Activated naive CD4-positive, alpha-beta T cell treated with anti-CD3 and anti-CD28 coated beads for 36 hours (primary cell): ENCODE results near the gene ZNF747. TPM values are rescaled to one million over a fixed set of nuclear protein-coding genes. Genes with fewer than 3 reads are reported as not detected.
A peak's percentile ranks its signal among the peaks of the same experiment; 100 is the strongest.

Source experiments
- CTCF ChIA-PET: fragments of 350-600 bp; sonication (Branson Sonifier 250); formaldehyde crosslinking; loops from one replicate; lab custom pipeline; 2021; ENCODE audit warnings: antibody characterized with exemption; lab: Charles Lee
- DNase-seq: peaks from one replicate; pipeline ENCODE4 v3.0.0-alpha.2; 2020
- H3K27ac Mint-ChIP-seq: one replicate; pipeline ENCODE4 v1.8.0; 2021; ENCODE audit warnings: mild to moderate bottlenecking, mixed read lengths
- H3K27me3 Mint-ChIP-seq: one replicate; pipeline ENCODE4 v1.8.0; 2021; ENCODE audit warnings: low read depth, mixed read lengths
- H3K36me3 Mint-ChIP-seq: one replicate; pipeline ENCODE4 v1.8.0; 2021; ENCODE audit warnings: low read depth, mixed read lengths
- H3K4me1 Mint-ChIP-seq: one replicate; pipeline ENCODE4 v1.8.0; 2021; ENCODE audit warnings: low read depth, mixed read lengths
- H3K4me3 Mint-ChIP-seq: one replicate; pipeline ENCODE4 v1.8.0; 2021; ENCODE audit warnings: mild to moderate bottlenecking, moderate library complexity, mixed read lengths
- H3K9me3 Mint-ChIP-seq: one replicate; pipeline ENCODE4 v1.8.0; 2021; ENCODE audit warnings: mixed read lengths
- intact Hi-C: fragments of 100-400 bp; cut with micrococcal nuclease; formaldehyde crosslinking; loops from one replicate; pipeline ENCODE4 v1.15.1; 2023
- total RNA-seq, 2 experiments: library from RNA; stranded (reverse); gene quantifications; one replicate each; pipeline ENCODE4 v1.2.3, GENCODE V29; 2021

ZNF747 gene
- 1 to 10 TPM; 5.1 to 6.1 TPM for total RNA-seq

DNA sequence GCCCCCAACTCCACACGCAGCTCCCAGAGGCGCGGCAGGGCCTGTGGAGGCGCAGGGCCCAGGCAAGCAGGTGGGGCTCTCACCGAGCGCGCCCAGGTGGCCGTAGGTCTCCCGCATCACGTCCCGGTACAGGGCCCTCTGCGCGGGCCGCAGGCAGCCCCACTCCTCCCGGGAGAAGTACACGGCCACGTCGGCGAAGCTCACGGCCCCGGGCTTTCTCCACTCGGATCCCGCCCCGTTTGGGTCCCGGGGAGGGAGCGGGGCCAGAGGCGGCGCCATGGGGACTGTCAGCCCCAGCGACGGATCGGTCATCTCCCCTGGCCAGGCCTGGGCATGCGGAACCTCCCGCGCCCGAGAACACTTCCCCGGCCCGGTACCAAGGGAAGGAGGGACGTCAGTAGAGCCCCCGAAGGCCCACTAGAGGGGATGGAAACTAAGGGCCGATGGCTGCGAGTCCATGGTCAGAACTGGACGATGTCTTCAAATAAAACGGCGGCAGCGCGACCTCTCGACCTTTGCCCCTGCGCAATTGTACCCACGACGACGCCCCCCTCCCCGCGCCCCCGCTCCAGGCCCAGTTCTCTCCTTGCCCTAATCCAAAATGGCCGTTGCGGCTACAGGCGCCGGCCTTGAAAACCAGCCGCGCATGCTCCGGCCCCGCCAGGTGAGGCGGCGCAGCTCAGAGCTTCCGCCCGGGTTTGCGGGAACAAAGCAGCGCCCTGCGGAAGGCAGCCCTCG, at the start of gene ZNF747:
ZNF747 (minus strand) TSS at position 491 of the 738 bp plus-strand sequence; CDS start at position 312, 179 bp downstream.
- Mint-ChIP-seq H3K9me3 (no peaks in the 10 kb centered on the region), H3K4me3 (peak within 1 kb of the TSS; percentile 96), H3K4me1 (peaks cover 49% of the 10 kb centered on the region), H3K36me3 (peaks cover 39% of the 10 kb centered on the region), H3K27ac (peak within 1 kb of the TSS; percentile 99), H3K27me3 (no peaks in the 10 kb centered on the region)
- intact Hi-C loops = loop anchor here (1.0 to 2.0 kb wide), 12 partner anchors 7 to 163 kb away; partner anchors contain the start of genes DCTPP1, FBRS, SEPHS2 and ZNF764
- CTCF ChIA-PET = interaction anchor here (0.9 to 3.5 kb wide), 17 partner anchors 17 to 115 kb away, joined by 3 to 26 read pairs (median 9); partner anchors contain the start of genes DCTPP1, ZNF688, ZNF764 and ZNF785
- DNase-seq = peak; percentile 94

DNA sequence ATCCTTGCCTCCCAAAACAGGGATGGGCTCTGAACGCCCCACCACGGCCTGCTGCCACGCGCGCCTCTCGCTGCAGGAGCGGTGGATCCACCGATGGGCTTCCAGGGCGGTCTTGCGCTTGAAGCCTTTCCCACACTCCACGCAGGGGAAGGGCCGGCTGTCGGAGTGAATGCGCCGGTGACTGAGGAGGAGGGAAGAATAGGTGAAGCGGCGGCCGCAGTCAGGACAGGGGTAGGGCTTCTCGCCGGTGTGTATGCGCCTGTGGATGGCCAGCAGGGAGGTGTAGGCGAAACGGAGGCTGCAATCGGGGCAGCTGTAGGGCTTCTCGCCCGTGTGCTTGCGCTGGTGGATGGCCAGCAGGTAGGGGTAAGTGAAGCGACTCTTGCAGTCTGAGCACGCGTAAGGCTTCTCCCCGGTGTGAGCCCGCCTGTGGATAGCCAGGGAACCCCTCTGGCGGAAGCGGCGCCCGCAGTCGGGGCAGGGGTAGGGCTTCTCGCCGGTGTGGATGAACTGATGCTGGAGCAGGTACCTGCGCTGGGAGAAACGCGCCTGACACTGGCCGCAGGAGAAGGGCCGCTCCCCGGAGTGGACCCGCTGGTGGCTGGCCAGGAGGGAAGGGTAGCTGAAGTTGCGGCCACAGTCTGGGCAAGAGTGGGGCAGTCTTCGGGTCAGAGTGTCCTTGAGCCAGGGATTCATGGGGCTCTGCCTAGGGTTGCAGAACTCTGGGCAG, 48.1 kb upstream of the ZNF747 start:
- intact Hi-C loops = no loop called here
- peaks cover 32% of the 10 kb centered on the region for H3K36me3 Mint-ChIP-seq

DNA sequence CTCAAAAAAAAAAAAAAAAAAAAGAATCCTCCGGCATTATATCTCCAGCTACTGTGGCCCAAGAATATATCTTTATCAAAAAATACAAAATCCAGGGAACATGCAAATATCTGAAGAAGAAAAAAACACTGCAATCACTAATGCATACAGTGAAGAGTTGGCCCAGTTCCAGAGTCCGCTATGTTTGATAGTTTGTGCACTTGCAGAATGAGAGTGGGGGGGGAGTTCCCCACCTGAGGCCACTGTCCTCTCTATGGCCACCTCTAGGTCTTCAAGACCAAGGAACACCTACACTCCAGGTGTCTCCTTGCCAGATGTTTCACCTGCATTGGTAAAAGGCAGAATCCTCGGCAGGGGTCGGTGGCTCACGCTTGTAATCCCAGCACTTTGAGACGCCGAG, 46.8 kb upstream of the ZNF747 start:
- peaks cover 23% of the 10 kb centered on the region for H3K4me1 Mint-ChIP-seq
- H3K27me3 Mint-ChIP-seq = no peaks in the 10 kb centered on the region
- no peaks in the 10 kb centered on the region for H3K9me3 Mint-ChIP-seq
- H3K4me3 Mint-ChIP-seq = no peak overlapping the region
- CTCF ChIA-PET = no interaction called here
- peaks cover 25% of the 10 kb centered on the region for H3K36me3 Mint-ChIP-seq
- intact Hi-C loops = no loop called here
- no peak for DNase-seq
- no peak overlapping the region for H3K27ac Mint-ChIP-seq

More for the DNA sequence above, 48.1 kb upstream of the ZNF747 start:
- Mint-ChIP-seq H3K27me3 (no peaks in the 10 kb centered on the region), H3K4me3 (no peak overlapping the region), H3K4me1 (peaks cover 32% of the 10 kb centered on the region), H3K27ac (no peak overlapping the region), H3K9me3 (no peaks in the 10 kb centered on the region)
- DNase-seq = no peak
- CTCF ChIA-PET = no interaction called here

DNA sequence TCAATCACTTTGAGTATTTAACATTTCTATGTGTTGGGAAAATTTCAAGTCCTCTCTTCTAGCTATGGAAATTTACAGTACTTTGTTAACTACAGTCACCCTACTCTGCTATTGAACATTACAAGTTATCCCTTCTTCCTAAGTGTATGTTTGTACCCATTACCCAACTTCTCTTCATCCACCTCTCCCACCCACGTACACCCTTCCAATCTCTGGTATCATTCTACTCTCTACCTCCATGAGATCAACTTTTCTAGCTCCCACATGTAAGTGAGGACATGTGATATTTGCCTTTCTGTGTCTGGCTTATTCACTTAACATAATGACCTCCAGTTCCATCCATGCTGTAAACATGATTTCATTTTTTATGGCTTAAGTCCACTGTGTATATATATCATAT, 40.0 kb upstream of the ZNF747 start:
- Mint-ChIP-seq H3K27ac (no peak overlapping the region), H3K9me3 (no peaks in the 10 kb centered on the region), H3K36me3 (peaks cover 12% of the 10 kb centered on the region), H3K4me3 (no peak overlapping the region), H3K27me3 (no peaks in the 10 kb centered on the region), H3K4me1 (peaks cover 34% of the 10 kb centered on the region)
- CTCF ChIA-PET = interaction anchor here (0.6 to 1.3 kb wide), 3 partner anchors 18 to 24 kb away, joined by 3 to 6 read pairs (median 5); no protein-coding TSS in a partner anchor
- intact Hi-C loops = no loop called here
- DNase-seq = no peak

DNA sequence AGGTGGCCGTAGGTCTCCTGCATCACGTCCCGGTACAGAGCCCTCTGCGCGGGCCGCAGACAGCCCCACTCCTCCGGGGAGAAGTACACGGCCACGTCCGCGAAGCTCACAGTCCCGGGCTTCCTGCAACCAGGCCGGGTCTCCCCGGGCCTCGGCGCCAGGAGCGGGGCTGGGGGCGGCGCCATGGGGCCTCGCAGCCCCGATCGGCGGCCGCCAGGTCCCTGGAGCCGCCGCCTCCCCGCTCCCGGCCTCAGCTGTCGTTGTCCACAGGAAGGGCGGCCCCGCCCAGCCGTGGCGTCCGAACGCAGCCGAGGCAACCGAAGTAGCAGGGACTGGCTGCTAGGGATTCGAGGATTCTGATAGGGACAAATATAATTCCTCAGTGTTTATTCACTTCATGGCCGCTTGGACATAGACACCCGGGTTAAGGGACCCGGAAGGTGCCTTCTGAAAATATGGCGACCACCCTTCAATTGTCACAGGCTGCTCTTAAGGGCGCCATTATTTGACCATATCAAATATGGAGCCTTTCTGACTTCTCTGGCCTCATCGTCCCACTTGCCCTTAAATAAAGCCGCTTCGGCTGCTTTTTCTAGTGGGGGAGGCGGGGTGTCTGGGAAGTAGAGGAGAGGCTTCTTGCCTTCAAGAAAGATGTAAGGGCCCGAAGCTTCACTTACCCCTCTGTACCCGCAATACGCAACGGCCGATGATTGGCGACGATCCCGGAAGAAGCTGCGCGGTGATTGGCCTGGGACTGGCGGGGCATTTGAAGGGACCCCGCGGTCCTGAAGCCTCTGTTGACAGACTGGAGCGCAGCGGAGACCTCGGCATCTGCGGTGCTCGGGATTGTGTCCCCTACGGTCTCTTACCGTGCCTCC, 37.0 kb upstream of the ZNF747 start, which contains the start of gene ZNF688:
ZNF688 (minus strand) TSS at position 270 of the 878 bp plus-strand sequence; CDS start at position 185, 85 bp downstream.
- peak within 1 kb of the TSS; percentile 89 for H3K4me3 Mint-ChIP-seq
- H3K36me3 Mint-ChIP-seq = peaks cover 4% of the 10 kb centered on the region
- DNase-seq = peak; percentile 94
- H3K27ac Mint-ChIP-seq = peak within 1 kb of the TSS; percentile 94
- CTCF ChIA-PET = interaction anchor here (0.8 to 2.7 kb wide), 12 partner anchors 11 to 142 kb away, joined by 3 to 11 read pairs (median 4); partner anchors contain the start of genes DCTPP1, ZNF747 and ZNF785
- H3K9me3 Mint-ChIP-seq = no peaks in the 10 kb centered on the region
- peaks cover 59% of the 10 kb centered on the region for H3K4me1 Mint-ChIP-seq
- intact Hi-C loops = loop anchor here (1.0 kb wide), 9 partner anchors 13 to 141 kb away; partner anchors contain the start of genes DCTPP1, FBRS, PRR14 and SEPHS2
- H3K27me3 Mint-ChIP-seq = no peaks in the 10 kb centered on the region

DNA sequence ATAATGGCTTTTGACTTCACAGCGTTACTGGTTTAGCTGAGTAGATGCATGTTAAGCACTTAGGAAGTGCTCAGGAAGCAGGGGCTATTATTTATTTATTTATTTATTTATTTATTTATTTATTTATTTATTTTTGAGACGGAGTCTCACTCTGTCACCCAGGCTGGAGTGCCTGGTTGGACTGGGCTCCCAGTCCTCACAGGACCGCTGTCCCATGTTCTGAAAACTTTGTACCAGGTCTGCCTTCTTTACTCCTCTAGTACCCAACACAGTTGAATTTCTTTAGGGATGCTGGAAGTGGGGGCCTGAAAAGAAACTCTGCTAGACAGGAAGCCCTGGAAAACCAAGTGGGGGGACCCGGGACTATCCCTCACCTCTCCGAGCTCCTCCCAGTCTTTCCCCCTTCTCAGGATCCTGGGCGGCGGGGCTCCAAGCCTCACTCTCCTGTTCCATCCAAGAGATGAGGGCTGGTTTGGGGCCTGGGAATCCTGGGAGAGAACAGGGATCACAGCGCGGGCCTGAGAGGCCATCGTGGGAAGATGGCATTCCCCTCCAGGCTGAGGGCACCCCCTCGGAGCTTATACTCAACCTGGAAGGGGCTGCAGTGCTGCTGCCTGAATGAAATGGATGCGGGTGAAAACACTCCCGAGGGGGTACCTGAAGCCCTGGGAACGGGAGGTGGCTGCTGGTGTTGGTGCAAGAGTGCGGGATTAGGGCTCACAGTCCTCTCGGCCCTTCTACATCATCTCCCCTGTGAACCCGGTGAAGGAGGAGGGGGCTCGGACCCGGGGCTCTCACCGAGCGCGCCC, 36.2 kb upstream of the ZNF747 start:
- intact Hi-C loops = loop anchor here (1.0 kb wide), 1 partner anchor 39 kb away; the partner anchor contains the start of gene ZNF689
- no peak for DNase-seq
- H3K9me3 Mint-ChIP-seq = no peaks in the 10 kb centered on the region
- peak overlapping the region; percentile 81 for H3K4me3 Mint-ChIP-seq
- H3K27ac Mint-ChIP-seq = peak overlapping the region; percentile 90
- H3K4me1 Mint-ChIP-seq = peaks cover 62% of the 10 kb centered on the region
- CTCF ChIA-PET = interaction anchor here (1.0 to 2.7 kb wide), 6 partner anchors 14 to 141 kb away, joined by 3 to 11 read pairs (median 6); partner anchors contain the start of genes DCTPP1, ZNF747 and ZNF785
- H3K27me3 Mint-ChIP-seq = no peaks in the 10 kb centered on the region
- peaks cover 4% of the 10 kb centered on the region for H3K36me3 Mint-ChIP-seq

DNA sequence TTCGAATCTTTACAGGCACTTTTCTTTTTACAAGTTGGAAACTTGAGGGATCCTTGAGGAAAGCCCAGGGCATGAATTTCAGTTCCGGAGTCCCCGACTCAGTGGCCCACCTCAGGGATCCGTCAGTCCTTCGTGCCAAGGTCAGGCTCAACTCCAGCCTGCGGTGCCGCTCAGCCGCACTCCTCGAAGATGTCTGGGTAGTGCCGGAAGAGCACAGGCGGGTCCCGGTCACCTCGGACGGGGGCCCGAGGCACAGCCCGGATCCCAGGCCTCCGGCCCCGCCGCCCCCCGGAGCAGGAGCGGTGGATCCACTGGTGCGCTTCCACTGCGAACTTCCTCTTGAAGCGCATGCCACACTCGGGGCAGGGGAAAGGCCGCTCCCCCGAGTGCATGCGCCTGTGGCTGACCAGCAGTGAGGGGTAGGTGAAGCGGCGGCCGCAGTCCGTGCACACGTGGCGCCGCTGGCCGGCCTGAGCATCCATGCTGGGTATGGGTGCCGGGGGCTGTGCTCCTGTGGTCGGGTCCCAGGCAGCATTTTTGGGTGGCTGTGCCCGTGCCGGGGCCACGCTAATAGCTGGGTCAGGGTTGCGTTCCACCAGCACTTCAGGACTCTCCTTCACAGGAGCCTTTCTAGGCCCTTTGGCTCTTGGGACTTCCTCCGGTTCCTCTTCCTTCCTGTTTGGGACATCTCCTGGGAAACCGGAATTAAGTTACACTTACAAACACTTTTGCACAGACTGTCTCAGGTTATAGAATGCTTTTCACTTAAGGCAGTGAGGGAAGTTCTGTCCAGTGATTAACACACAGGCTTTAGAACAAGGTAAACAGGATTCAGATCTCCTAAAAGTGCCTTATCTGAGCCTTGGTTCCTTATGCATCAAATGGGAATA, 35.3 kb upstream of the ZNF747 start:
- Mint-ChIP-seq H3K4me3 (peak overlapping the region; percentile 4), H3K36me3 (peaks cover 4% of the 10 kb centered on the region), H3K27ac (peak overlapping the region; percentile 21), H3K27me3 (no peaks in the 10 kb centered on the region), H3K4me1 (peaks cover 55% of the 10 kb centered on the region), H3K9me3 (no peaks in the 10 kb centered on the region)
- intact Hi-C loops = no loop called here
- no peak for DNase-seq
- CTCF ChIA-PET = interaction anchor here (1.1 to 2.7 kb wide), 3 partner anchors 15 to 140 kb away, joined by 4 to 11 read pairs (median 4); partner anchors contain the start of genes DCTPP1 and ZNF785

DNA sequence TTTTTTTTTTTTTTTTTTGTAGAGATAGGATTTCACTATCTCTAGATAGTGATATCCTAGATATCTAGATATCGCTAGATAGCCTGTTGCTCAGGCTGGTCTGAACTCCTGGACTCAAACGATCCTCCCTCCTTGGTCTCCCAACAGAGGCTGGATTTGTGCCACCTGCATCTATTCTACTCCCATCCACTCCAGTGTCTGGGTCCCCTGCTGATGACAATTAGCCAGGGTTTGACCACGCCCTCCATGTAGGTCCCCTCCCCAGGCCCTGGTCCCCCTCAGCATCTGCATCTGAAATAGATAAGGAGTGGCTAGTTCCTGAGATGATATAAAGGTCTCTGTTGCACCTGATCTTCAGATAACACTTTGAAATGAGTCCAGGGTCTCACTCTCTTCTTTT, 34.6 kb upstream of the ZNF747 start:
- Mint-ChIP-seq H3K36me3 (no peaks in the 10 kb centered on the region), H3K4me3 (no peak overlapping the region), H3K4me1 (peaks cover 51% of the 10 kb centered on the region), H3K9me3 (no peaks in the 10 kb centered on the region), H3K27ac (peak overlapping the region; percentile 71), H3K27me3 (no peaks in the 10 kb centered on the region)
- no peak for DNase-seq
- CTCF ChIA-PET = interaction anchor here (1.5 to 1.8 kb wide), 2 partner anchors 12 to 34 kb away, joined by 5 to 11 read pairs; no protein-coding TSS in a partner anchor
- intact Hi-C loops = no loop called here

DNA sequence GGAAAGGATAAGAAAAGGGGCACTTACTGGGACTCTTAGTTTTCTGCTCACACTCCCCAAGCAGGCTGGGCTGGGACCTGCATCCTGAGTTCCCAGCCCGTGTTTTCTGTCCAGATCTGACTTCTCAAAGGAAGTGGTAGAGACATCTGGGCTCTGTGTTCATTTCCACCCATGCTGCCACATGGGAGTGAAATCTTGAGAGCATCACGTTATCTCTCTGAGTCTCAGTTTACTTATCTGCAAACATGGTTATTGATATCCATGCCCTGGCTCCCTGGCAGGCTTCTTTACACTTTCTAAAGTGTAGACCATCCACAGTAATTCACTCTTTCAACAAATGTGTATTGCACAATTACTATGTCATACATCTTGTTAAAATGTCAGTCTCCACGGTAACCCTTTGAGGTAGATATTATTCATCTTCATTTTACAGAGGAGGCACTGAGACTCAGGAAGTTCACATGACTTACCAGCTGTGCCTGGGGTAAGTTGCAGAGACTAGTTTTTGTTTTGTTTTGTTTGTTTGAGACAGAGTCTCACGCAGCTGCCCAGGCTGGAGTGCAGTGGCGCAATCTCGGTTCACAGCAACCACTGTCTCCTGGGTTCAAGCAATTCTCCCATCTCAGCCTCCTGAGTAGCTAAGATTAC, 33.5 kb upstream of the ZNF747 start:
- H3K27me3 Mint-ChIP-seq = no peaks in the 10 kb centered on the region
- peak overlapping the region; percentile 96 for H3K27ac Mint-ChIP-seq
- no peaks in the 10 kb centered on the region for H3K36me3 Mint-ChIP-seq
- peaks cover 46% of the 10 kb centered on the region for H3K4me1 Mint-ChIP-seq
- CTCF ChIA-PET = interaction anchor here (1.3 to 1.8 kb wide), 4 partner anchors 9 to 118 kb away, joined by 4 to 11 read pairs (median 6); partner anchors contain the start of gene ZNF764
- intact Hi-C loops = no loop called here
- no peaks in the 10 kb centered on the region for H3K9me3 Mint-ChIP-seq
- peak; percentile 77 for DNase-seq
- H3K4me3 Mint-ChIP-seq = peak overlapping the region; percentile 67
